ENCODE data around the gene ZNF518B. TPM values are rescaled to one million over a fixed set of nuclear protein-coding genes. Genes with fewer than 3 reads are reported as not detected.

ZNF518B gene
- total and polyA plus RNA-seq, 2 of the 13 experiments (the other 11 are each of a cell fraction or from before 2014, with no cell fraction given), result 0.02 TPM; not detected in 1

DNA sequence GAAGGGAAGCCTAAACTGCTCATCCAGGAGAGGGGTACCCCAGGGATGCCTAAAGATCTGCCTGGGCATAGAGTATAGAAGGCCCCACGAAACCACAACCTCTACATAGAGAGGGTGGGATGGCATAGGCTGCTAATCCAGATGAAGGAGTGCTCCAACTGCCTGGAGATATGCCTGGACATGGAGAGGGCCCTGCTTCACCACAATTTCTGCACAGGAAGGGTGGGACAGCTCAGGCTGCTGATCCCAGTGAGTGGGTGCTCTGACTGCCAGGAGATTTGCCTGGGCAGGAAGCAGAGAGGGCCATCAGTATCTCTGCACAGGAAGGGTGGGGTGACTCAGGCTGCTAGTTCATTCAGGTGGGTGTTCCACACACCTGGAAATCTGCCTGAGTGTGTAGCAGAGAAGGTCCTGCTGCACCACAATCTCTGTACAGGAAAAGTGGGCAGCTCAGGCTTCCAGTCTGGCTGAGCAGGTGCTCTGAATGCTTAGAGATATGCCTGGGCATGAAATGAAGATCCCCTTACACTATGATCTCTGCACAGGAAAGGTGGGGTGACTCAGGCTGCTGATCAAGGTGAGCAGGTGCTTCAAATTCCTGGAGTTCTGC is 61.1 kb downstream of the ZNF518B start:
- H3K27ac ChIP-seq (ENCODE audit: extremely low read length, insufficient read depth, low read length), result no peak overlapping the region
- TF ChIP-seq ZNF431 (CRISPR knock-in tag; IDR thresholded peaks at IDR 0.05; ENCODE audit: borderline replicate concordance, low read depth) (no peak), HDAC1 (CRISPR knock-in tag; IDR thresholded peaks at IDR 0.05) (no peak), ZNF468 (CRISPR knock-in tag; IDR thresholded peaks at IDR 0.05) (no peak)
- CTCF ChIA-PET (ENCODE audit: low intra/inter-chr PET ratio, low total read pairs), result no interaction called here
- H4K20me1 ChIP-seq (ENCODE audit: insufficient read depth, low read length), result no peaks in the 10 kb centered on the region
- no peaks in the 10 kb centered on the region; a peak in 1 of 5 replicates for H3K27me3 ChIP-seq (ENCODE audit: control insufficient read depth in 1 of 2, insufficient read depth in 2 of 2, low read length in 2 of 2)
- no TSS peak for BruUV-seq (replicated peaks)
- no peak overlapping the region for H3K4me3 ChIP-seq (replicated peaks in 1 of 3; ENCODE audit: insufficient read depth in 1 of 3, low read depth in 2 of 3, low read length in 3 of 3)
- no peaks in the 10 kb centered on the region for H3K4me1 ChIP-seq (ENCODE audit: insufficient read depth, low read length)
- in situ Hi-C loops (cut with HindIII; ENCODE audit: extremely low pct_ligation_motif_present, low pct_unique_long_range_greater_than_20kb), result no loop called here
- FAIRE-seq (no peak), DNase-seq (ENCODE audit: low spot score) (no peak), ATAC-seq (no peak)
- no peaks in the 10 kb centered on the region for H3K36me3 ChIP-seq (replicated peaks in 1 of 2; ENCODE audit: control insufficient read depth in 1 of 2, insufficient read depth in 2 of 2, low read length in 2 of 2)
- no peak overlapping the region for H2AFZ ChIP-seq (ENCODE audit: low read length)
- POLR2A ChIA-PET, result no interaction called here
- H3K4me2 ChIP-seq (ENCODE audit: low read depth, low read length), result no peak overlapping the region
- intact Hi-C loops (cut with micrococcal nuclease; ENCODE audit: unreplicated experiment), result no loop called here
- WGBS (ENCODE audit: low lambda C conversion rate), result 0% methylated on average over 1 of the region's 1 CpG
- no peak overlapping the region for H3K9ac ChIP-seq (ENCODE audit: insufficient read depth, low read depth, low read length)
- H3K9me3 ChIP-seq (ENCODE audit: low read length), result no peaks in the 10 kb centered on the region
- H3K79me2 ChIP-seq (ENCODE audit: insufficient read depth, low read length), result no peaks in the 10 kb centered on the region

Other genes with a start within 250 kb of the ZNF518B start
- not detected in 2 replicates for gene CLNK, start 227.3 kb upstream of the ZNF518B start, total RNA-seq (2016; rRNA removed; fragmentation: Illumina TruSeq; extraction: Trizol)
- not detected in 2 replicates for gene CLNK, start 227.3 kb upstream of the ZNF518B start, polyA plus RNA-seq (2011; rRNA removed)